Esophagus squamous epithelium (tissue), 5 donors: ENCODE results near the gene SLC49A3. TPM values are rescaled to one million over a fixed set of nuclear protein-coding genes. Genes with fewer than 3 reads are reported as not detected.

Experiments
- DNase-seq: peaks from one replicate; lab custom pipeline; 2025; lab: John Stamatoyannopoulos, UW
- H3K27ac ChIP-seq, 4 donors: fragments of 200-600 bp; sonication (generic); one replicate each; pipeline ENCODE4 v1.5.1; 2016 to 2019; ENCODE audit warnings: mild to moderate bottlenecking in 1 of 4
- H3K27me3 ChIP-seq, 4 donors: fragments of 200-600 bp; sonication (generic); 1 replicate in 3 of 4; 2 replicates in 1 of 4; pipeline versions ENCODE4 v1.5.1 to v1.6.0; 2017 to 2021; ENCODE audit warnings: antibody characterized with exemption in 1 of 4
- H3K36me3 ChIP-seq, 3 donors: fragments of 200-600 bp; sonication (generic); one replicate each; pipeline ENCODE4 v1.5.1; 2016 to 2019
- H3K4me1 ChIP-seq, 3 donors: fragments of 200-600 bp; sonication (generic); one replicate each; pipeline ENCODE4 v1.5.1; 2017 to 2019
- H3K4me3 ChIP-seq, 4 donors: fragments of 200-600 bp; sonication (generic); 1 replicate in 3 of 4; 2 replicates in 1 of 4; pipeline ENCODE4 v1.5.1; 2016 to 2019; ENCODE audit warnings: mild to moderate bottlenecking in 2 of 4, moderate library complexity in 1 of 4
- H3K9me3 ChIP-seq, 3 donors: fragments of 200-600 bp; sonication (generic); one replicate each; pipeline ENCODE4 v1.5.1; 2016 to 2019
- CTCF ChIP-seq, 6 experiments: fragments of 450-650 bp in 4 of 6; fragments of 200-600 bp in 2 of 6; sonication (generic) in 2 of 6; IDR thresholded peaks; one replicate each; pipeline ENCODE4 v1.5.1; 2016 to 2019; ENCODE audit warnings: antibody characterized with exemption in 6 of 6, mild to moderate bottlenecking in 4 of 6, moderate library complexity in 4 of 6
- POLR2A ChIP-seq, 4 donors: fragments of 450-650 bp; IDR thresholded peaks; one replicate each; pipeline ENCODE4 v1.6.1; 2017; ENCODE audit warnings: antibody characterized with exemption in 4 of 4, mild to moderate bottlenecking in 4 of 4, moderate library complexity in 3 of 4
- WGBS, 2 donors: methylation state at CpG; one replicate each; pipeline ENCODE4 v1.1.5; 2018; 5-methylcytosine and 5-hydroxymethylcytosine counted together
- intact Hi-C: fragments of 100-400 bp; cut with DNase I; formaldehyde crosslinking; loops from one replicate; pipeline ENCODE4 v1.15.0; 2022
- total RNA-seq, 4 donors: library from RNA; depleted of rRNA; stranded (reverse); fragments of >200 nt; gene quantifications; one replicate each; pipeline ENCODE4 v1.1.0, GENCODE V29; 2016
- donor health status: DM: yes; HTN: yes; CAD: no.

SLC49A3 gene
- total RNA-seq, 4 donors from 2014 or later, result 2.5 to 6.5 (median 4.7) TPM

- H3K4me1 ChIP-seq, result peaks cover 0 to 20% (median 5%) of the 10 kb centered on the region in 3 donors
- peaks cover 0 to 24% (median 0%) of the 10 kb centered on the region in 3 donors for H3K36me3 ChIP-seq
- TF ChIP-seq CTCF (IDR thresholded peaks at IDR 0.05) (no peak), POLR2A (IDR thresholded peaks at IDR 0.05) (no peak)
- no peaks in the 10 kb centered on the region for H3K27me3 ChIP-seq
- DNase-seq, result no peak
- intact Hi-C loops, result no loop called here
- no peaks in the 10 kb centered on the region for H3K9me3 ChIP-seq
- no peak overlapping the region for H3K27ac ChIP-seq
- 86 to 87% methylated on average over 13 to 15 of the region's 18 CpGs for WGBS, 2 donors
- H3K4me3 ChIP-seq, result no peak overlapping the region
Measured at GRCh38 chr4:714087-714486, 25.1 kb upstream of the SLC49A3 start.

DNA sequence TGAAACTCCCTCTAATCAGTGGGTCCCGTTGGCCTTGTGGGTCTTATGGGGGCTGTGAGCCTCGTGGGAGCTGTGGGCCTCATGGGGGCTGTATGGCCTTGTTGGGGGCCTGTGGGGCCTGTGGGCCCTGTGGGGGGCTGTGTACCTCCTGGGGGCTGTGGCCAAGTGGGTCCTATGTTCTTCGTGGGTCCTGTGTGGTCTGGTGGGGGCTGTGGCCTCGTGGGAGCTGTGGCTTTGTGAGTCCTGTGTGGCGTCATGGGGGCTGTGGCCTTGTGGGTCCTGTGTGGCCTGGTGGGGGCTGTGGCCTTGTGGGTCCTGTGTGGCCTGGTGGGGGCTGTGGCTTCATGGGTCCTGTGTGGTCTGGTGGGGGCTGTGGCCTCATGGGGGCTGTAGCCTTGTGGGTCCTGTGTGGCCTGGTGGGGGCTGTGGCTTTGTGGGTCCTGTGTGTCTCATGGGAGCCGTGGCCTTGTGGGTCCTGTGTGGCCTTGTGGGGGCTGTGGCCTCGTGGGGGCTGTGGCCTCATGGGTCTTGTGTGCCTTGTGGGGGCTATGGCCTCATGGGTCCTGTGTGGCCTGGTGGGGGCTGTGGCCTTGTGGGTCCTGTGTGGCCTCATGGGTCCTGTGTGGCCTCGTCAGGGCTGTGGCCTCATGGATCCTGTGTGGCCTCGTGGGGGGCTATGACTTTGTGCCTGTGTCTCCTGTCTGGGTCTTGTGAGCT lies 24.1 kb upstream of the SLC49A3 start:
- no peak overlapping the region for H3K4me3 ChIP-seq
- H3K27ac ChIP-seq, result no peak overlapping the region
- intact Hi-C loops, result no loop called here
- no peaks in the 10 kb centered on the region for H3K9me3 ChIP-seq
- H3K36me3 ChIP-seq, result peaks cover 0 to 24% (median 0%) of the 10 kb centered on the region in 3 donors
- H3K27me3 ChIP-seq, result no peaks in the 10 kb centered on the region
- 87 to 93% methylated on average over 2 to 3 of the region's 9 CpGs for WGBS, 2 donors
- TF ChIP-seq POLR2A (IDR thresholded peaks at IDR 0.05), result no peak
- TF ChIP-seq CTCF (IDR thresholded peaks at IDR 0.05), result no peak
- H3K4me1 ChIP-seq, result peaks cover 8 to 30% (median 12%) of the 10 kb centered on the region in 3 donors
- DNase-seq, result no peak

DNA sequence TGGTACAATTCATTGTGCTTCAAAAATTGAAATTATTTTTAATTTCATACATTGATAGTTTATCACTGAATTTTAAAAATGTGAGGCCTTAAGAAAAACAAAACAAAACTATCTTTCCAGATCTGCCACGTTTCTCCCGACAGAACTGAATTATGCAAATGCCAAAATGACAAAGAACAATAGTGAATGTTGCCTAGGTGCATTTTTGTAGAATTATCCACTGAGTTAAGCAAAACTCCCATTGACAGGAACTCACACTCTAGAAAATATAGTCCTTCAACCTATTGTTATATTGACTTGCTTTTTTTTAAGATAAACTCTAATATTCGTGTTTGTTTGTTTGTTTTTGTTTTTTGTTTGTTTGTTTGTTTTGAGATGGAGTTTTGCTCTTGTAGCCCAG lies 23.1 kb upstream of the SLC49A3 start:
- peaks cover 12 to 40% (median 15%) of the 10 kb centered on the region in 3 donors for H3K4me1 ChIP-seq
- H3K36me3 ChIP-seq, result peaks cover 0 to 24% (median 0%) of the 10 kb centered on the region in 3 donors
- H3K27me3 ChIP-seq, result no peaks in the 10 kb centered on the region
- intact Hi-C loops, result no loop called here
- TF ChIP-seq POLR2A (IDR thresholded peaks at IDR 0.05), result no peak
- TF ChIP-seq CTCF (IDR thresholded peaks at IDR 0.05), result no peak
- 46 to 65% methylated on average over 3 of the region's 3 CpGs for WGBS, 2 donors
- no peak overlapping the region for H3K4me3 ChIP-seq
- H3K9me3 ChIP-seq, result no peaks in the 10 kb centered on the region
- no peak overlapping the region for H3K27ac ChIP-seq
- DNase-seq, result no peak

DNA sequence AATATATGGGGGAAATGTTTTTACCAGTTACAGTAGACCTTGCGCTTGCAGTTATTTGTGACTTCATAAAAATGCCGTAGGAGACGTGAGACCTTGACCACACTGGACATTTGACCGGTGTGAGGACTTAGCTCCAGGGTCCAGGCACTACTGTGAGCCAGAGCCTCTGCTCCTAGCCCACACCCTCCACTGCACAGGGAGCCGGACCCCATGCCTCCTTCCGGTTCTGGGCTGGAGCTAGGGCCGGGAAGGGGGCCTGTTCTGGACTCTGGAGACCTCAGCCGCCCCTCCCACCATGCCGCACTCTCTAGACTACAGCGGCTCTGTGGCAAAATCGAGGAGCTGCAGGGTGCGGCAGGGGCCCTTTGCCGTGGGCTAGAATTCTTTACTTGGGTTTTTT lies 22.0 kb upstream of the SLC49A3 start:
- intact Hi-C loops, result no loop called here
- no peaks in the 10 kb centered on the region for H3K27me3 ChIP-seq
- H3K9me3 ChIP-seq, result no peaks in the 10 kb centered on the region
- no peak for DNase-seq
- peaks cover 0 to 24% (median 0%) of the 10 kb centered on the region in 3 donors for H3K36me3 ChIP-seq
- no peak overlapping the region for H3K4me3 ChIP-seq
- H3K27ac ChIP-seq, result no peak overlapping the region
- peaks cover 20 to 49% (median 20%) of the 10 kb centered on the region in 3 donors for H3K4me1 ChIP-seq
- no peak for TF ChIP-seq POLR2A (IDR thresholded peaks at IDR 0.05)
- no peak for TF ChIP-seq CTCF (IDR thresholded peaks at IDR 0.05)
- WGBS, 2 donors, result 82 to 87% methylated on average over 13 of the region's 13 CpGs

GRCh38 chr4:710116-710515 lies 21.2 kb upstream of the SLC49A3 start:
- Histone ChIP-seq H3K27me3 (no peaks in the 10 kb centered on the region), H3K4me3 (no peak overlapping the region), H3K36me3 (peaks cover 0 to 24% (median 0%) of the 10 kb centered on the region in 3 donors), H3K9me3 (no peaks in the 10 kb centered on the region), H3K4me1 (peaks cover 20 to 52% (median 22%) of the 10 kb centered on the region in 3 donors), H3K27ac (no peak overlapping the region)
- DNase-seq, result no peak
- TF ChIP-seq CTCF (IDR thresholded peaks at IDR 0.05) (no peak), POLR2A (IDR thresholded peaks at IDR 0.05) (no peak)
- intact Hi-C loops, result no loop called here
- WGBS, 2 donors, result 68 to 81% methylated on average over 5 to 8 of the region's 9 CpGs
